Measurements from ENCODE around the gene CFAP77.

DNA sequence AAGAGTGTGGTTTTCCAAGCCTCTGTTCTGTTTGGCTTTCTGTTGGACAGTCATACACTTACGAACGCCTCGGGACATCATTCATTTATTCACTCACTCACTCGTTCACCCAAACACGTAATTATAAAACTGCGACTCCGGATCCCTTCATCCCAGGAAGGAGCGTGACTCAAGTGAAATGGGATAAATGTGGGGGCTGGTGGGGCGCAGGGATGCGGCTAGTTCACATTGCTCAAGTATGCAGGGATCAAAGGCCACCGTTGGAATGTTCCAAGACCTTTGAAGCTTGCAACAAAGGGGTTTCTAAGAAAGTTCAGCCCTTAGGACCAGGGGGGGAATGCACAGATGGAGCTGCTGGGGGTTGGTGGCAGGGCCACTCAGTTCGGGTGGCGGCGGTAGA is 64.2 kb downstream of the CFAP77 start:
- TF ChIP-seq, protein P1, sequence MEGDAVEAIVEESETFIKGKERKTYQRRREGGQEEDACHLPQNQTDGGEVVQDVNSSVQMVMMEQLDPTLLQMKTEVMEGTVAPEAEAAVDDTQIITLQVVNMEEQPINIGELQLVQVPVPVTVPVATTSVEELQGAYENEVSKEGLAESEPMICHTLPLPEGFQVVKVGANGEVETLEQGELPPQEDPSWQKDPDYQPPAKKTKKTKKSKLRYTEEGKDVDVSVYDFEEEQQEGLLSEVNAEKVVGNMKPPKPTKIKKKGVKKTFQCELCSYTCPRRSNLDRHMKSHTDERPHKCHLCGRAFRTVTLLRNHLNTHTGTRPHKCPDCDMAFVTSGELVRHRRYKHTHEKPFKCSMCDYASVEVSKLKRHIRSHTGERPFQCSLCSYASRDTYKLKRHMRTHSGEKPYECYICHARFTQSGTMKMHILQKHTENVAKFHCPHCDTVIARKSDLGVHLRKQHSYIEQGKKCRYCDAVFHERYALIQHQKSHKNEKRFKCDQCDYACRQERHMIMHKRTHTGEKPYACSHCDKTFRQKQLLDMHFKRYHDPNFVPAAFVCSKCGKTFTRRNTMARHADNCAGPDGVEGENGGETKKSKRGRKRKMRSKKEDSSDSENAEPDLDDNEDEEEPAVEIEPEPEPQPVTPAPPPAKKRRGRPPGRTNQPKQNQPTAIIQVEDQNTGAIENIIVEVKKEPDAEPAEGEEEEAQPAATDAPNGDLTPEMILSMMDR (IDR thresholded peaks at IDR 0.05; ENCODE audit: low read depth, low read length), result no peak
- TF ChIP-seq, protein P2, sequence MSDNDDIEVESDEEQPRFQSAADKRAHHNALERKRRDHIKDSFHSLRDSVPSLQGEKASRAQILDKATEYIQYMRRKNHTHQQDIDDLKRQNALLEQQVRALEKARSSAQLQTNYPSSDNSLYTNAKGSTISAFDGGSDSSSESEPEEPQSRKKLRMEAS (IDR thresholded peaks at IDR 0.05; ENCODE audit: low read depth, low read length), result no peak
- no peak for TF ChIP-seq POLR2A (IDR thresholded peaks at IDR 0.05; ENCODE audit: extremely low read depth, insufficient read length)

Data from NB4 (cell line).